SK-N-SH treated with all-trans-retinoic acid at 6 μM for 48 hours (cell line): ENCODE results near the gene FZR1.

Source experiments
- ATAC-seq: fragments of 200-7000 bp; cut with Tn5 transposase; 3 replicates; pipeline ENCODE4 v1.9.1; 2020; ENCODE audit warnings: mild to moderate bottlenecking, moderate library complexity
- BACH2 ChIP-seq: fragments of 250-450 bp; sonication (Bioruptor Pico); IDR thresholded peaks from 2 replicates; pipeline ENCODE4 v1.9.0; 2021; ENCODE audit warnings: mild to moderate bottlenecking, borderline replicate concordance
- CREB5 ChIP-seq: fragments of 250-450 bp; sonication (Bioruptor Pico); IDR thresholded peaks from 2 replicates; pipeline ENCODE4 v1.5.1; 2020; ENCODE audit warnings: low read depth, mild to moderate bottlenecking, moderate library complexity
- CSDC2 ChIP-seq: fragments of 250-450 bp; sonication (Bioruptor Pico); IDR thresholded peaks from 2 replicates; pipeline ENCODE4 v1.5.0; 2020; ENCODE audit warnings: mild to moderate bottlenecking, moderate library complexity
- CSRNP3 ChIP-seq: fragments of 250-450 bp; sonication (Bioruptor Pico); IDR thresholded peaks from 2 replicates; pipeline ENCODE4 v1.5.1; 2021; ENCODE audit warnings: mild to moderate bottlenecking, moderate library complexity
- ESRRG ChIP-seq: fragments of 250-450 bp; sonication (Bioruptor Pico); IDR thresholded peaks from 2 replicates; pipeline ENCODE4 v1.6.1; 2021; ENCODE audit warnings: mild to moderate bottlenecking
- ISL1 ChIP-seq: fragments of 250-450 bp; sonication (Bioruptor Pico); IDR thresholded peaks from 2 replicates; pipeline ENCODE4 v2.1.2; 2022; ENCODE audit warnings: mild to moderate bottlenecking, moderate library complexity
- OSR1 ChIP-seq: fragments of 250-450 bp; sonication (Bioruptor Pico); IDR thresholded peaks from 2 replicates; pipeline ENCODE4 v1.8.0; 2022; ENCODE audit warnings: moderate library complexity, mild to moderate bottlenecking, inconsistent platforms
- PATZ1 ChIP-seq: fragments of 250-450 bp; sonication (Bioruptor Pico); IDR thresholded peaks from 2 replicates; pipeline ENCODE4 v1.8.0; 2020; ENCODE audit warnings: mild to moderate bottlenecking, moderate library complexity, borderline replicate concordance
- POU6F1 ChIP-seq: fragments of 250-450 bp; sonication (Bioruptor Pico); IDR thresholded peaks from 2 replicates; pipeline ENCODE4 v1.8.0; 2021; ENCODE audit warnings: low read depth, mild to moderate bottlenecking, moderate library complexity, borderline replicate concordance
- PPARA ChIP-seq: fragments of 250-450 bp; sonication (Bioruptor Pico); IDR thresholded peaks from 2 replicates; pipeline ENCODE4 v1.5.0; 2020; ENCODE audit warnings: mild to moderate bottlenecking, borderline replicate concordance
- RARB ChIP-seq: fragments of 250-450 bp; sonication (Bioruptor Pico); IDR thresholded peaks from 2 replicates; pipeline ENCODE4 v1.8.0; 2021; ENCODE audit warnings: mild to moderate bottlenecking, moderate library complexity
- SNAI2 ChIP-seq: fragments of 250-450 bp; sonication (Bioruptor Pico); IDR thresholded peaks from 2 replicates; pipeline ENCODE4 v1.5.0; 2020; ENCODE audit warnings: mild to moderate bottlenecking, moderate library complexity
- TCF4 ChIP-seq: fragments of 250-450 bp; sonication (Bioruptor Pico); IDR thresholded peaks from 2 replicates; pipeline ENCODE4 v1.8.0; 2021; ENCODE audit warnings: mild to moderate bottlenecking, moderate library complexity, borderline replicate concordance
- TOX ChIP-seq: fragments of 250-450 bp; sonication (Bioruptor Pico); IDR thresholded peaks from 2 replicates; pipeline ENCODE4 v1.8.0; 2021; ENCODE audit warnings: mild to moderate bottlenecking, moderate library complexity, borderline replicate concordance
- TSHZ2 ChIP-seq: fragments of 250-450 bp; sonication (Bioruptor Pico); IDR thresholded peaks from 2 replicates; pipeline ENCODE4 v1.5.0; 2020; ENCODE audit warnings: mild to moderate bottlenecking, moderate library complexity
- ZC3H10 ChIP-seq: fragments of 250-450 bp; sonication (Bioruptor Pico); IDR thresholded peaks from 2 replicates; pipeline ENCODE4 v1.5.1; 2021; ENCODE audit warnings: mild to moderate bottlenecking, moderate library complexity
- ZFP3 ChIP-seq: fragments of 250-450 bp; sonication (Bioruptor Pico); IDR thresholded peaks from 2 replicates; pipeline ENCODE4 v1.5.0; 2020; ENCODE audit warnings: mild to moderate bottlenecking, moderate library complexity
- ZFP30 ChIP-seq: fragments of 450-650 bp; formaldehyde crosslinking; IDR thresholded peaks from 2 replicates; pipeline ENCODE4 v1.5.0; 2022; ENCODE audit warnings: mild to moderate bottlenecking, moderate library complexity
- ZNF70 ChIP-seq: fragments of 450-650 bp; formaldehyde crosslinking; IDR thresholded peaks from 2 replicates; pipeline ENCODE4 v1.5.0; 2020; ENCODE audit warnings: mild to moderate bottlenecking, moderate library complexity
- ZNF8 ChIP-seq: fragments of 450-650 bp; formaldehyde crosslinking; IDR thresholded peaks from 2 replicates; pipeline ENCODE4 v1.5.0; 2020; ENCODE audit warnings: mild to moderate bottlenecking, moderate library complexity

The FZR1 gene

GRCh38 chr19:3539756-3540118 lies 33.6 kb downstream of the FZR1 start:
- ATAC-seq = no peak
- no peak for TF ChIP-seq TOX (CRISPR knock-in tag)
- no peak for TF ChIP-seq CSDC2 (CRISPR knock-in tag)
- no peak for TF ChIP-seq POU6F1 (CRISPR knock-in tag)
- TF ChIP-seq, all 23 proteins: peak for 0

- ATAC-seq = no peak
- TF ChIP-seq ESRRG (CRISPR knock-in tag) = no peak
- TF ChIP-seq ISL1 (CRISPR knock-in tag) = no peak
- no peak for TF ChIP-seq OSR1 (CRISPR knock-in tag)
- no peak for TF ChIP-seq TCF4
- TF ChIP-seq CSRNP3 (CRISPR knock-in tag) = no peak
- TF ChIP-seq ZFP3 = no peak
- TF ChIP-seq CREB5 (CRISPR knock-in tag) = no peak
- no peak for TF ChIP-seq CSDC2 (CRISPR knock-in tag)
- no peak for TF ChIP-seq ZNF8 (CRISPR knock-in tag)
- TF ChIP-seq TOX (CRISPR knock-in tag) = no peak
- TF ChIP-seq ZNF70 (CRISPR knock-in tag) = no peak
- no peak for TF ChIP-seq PATZ1 (CRISPR knock-in tag)
- no peak for TF ChIP-seq RARB (CRISPR knock-in tag)
- no peak for TF ChIP-seq TSHZ2
- TF ChIP-seq ZFP30 (CRISPR knock-in tag) = no peak
- TF ChIP-seq PPARA = no peak
These were observed 37.3 kb downstream of the FZR1 start for GRCh38 chr19:3543150-3544057.

GRCh38 chr19:3544058-3544376 lies 37.9 kb downstream of the FZR1 start:
- ATAC-seq = no peak
- no peak for TF ChIP-seq OSR1 (CRISPR knock-in tag)
- TF ChIP-seq ZC3H10 = no peak
- TF ChIP-seq PATZ1 (CRISPR knock-in tag) = no peak
- TF ChIP-seq ESRRG (CRISPR knock-in tag) = no peak
- TF ChIP-seq SNAI2 (CRISPR knock-in tag) = no peak
- TF ChIP-seq POU6F1 (CRISPR knock-in tag) = no peak
- no peak for TF ChIP-seq ZFP3
- TF ChIP-seq TSHZ2 = no peak
- TF ChIP-seq BACH2 = no peak
- no peak for TF ChIP-seq CSDC2 (CRISPR knock-in tag)
- no peak for TF ChIP-seq PPARA
